ENCODE data around the gene LRRC15.

The LRRC15 gene

DNA sequence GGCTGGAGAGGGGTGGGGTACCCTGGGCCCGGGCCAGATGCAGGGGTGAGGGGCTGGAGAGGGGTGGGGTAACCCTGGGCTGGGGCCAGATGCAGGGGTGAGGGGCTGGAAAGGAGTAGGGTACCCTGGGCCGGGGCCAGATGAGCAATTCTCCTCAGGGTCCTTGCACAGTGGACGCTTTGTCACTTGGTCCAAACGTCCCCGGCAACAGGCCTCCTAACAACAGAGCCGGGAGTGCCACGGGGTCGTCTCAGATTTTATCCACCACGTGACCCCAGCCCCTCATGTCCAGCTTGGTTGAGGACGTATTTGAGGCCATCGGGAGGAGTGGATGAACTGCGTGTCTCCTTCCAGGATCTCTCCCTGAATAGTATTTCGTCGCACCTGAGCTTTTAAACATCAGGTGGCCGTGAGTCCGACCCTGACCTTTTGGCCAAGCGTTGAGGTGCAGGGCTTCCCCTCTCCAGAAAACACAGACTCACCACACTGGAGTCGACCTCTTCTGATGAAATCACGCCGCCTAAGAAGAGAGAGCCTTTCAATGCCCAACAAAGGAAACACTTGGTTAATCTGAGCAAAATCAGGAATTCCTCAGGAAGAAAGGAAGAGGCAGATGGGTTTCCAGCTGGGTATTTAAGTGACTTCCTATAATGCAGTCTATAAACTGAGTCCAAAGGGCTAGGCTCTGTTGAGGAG is 12.8 kb upstream of the LRRC15 start:
- no peak for DNase-seq (ENCODE audit: low spot score in 2 of 2)
- Histone ChIP-seq H3K4me1 (no peaks in the 10 kb centered on the region), H3K27me3 (ENCODE audit: low read depth) (no peaks in the 10 kb centered on the region; the same call in 1 of the 2 replicates), H3K9me3 (no peaks in the 10 kb centered on the region), H3K36me3 (replicated peaks) (no peaks in the 10 kb centered on the region), H3K4me3 (no peak overlapping the region)
- in situ Hi-C loops (cut with MboI; ENCODE audit: low sequenced_read_pairs): no loop called here

DNA sequence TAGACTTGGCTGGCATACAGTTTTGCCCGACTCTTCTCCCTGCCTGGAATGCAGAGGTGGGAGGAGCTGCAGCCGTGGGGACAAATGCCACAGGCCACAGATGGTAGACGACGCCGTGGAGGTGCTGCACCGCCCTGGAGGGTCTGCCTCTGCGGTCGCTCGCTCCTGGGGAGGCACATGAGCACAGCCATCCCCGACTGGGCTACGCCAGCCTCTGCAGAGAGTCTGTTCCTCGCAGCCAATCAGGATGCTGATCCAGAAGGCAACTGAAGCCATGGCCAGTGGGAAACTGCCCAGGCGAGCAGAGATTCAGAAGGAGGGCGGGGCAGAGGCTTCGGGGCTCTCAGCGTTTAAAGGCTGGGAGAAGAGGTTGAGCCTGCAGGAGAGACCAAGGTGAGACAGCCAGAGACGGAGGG is 11.9 kb upstream of the LRRC15 start:
- no peaks in the 10 kb centered on the region for H3K36me3 ChIP-seq (replicated peaks)
- H3K4me3 ChIP-seq: no peak overlapping the region
- in situ Hi-C loops (cut with MboI; ENCODE audit: low sequenced_read_pairs): no loop called here
- H3K27me3 ChIP-seq (ENCODE audit: low read depth): no peaks in the 10 kb centered on the region; the same call in 1 of the 2 replicates
- H3K4me1 ChIP-seq: no peaks in the 10 kb centered on the region
- no peaks in the 10 kb centered on the region for H3K9me3 ChIP-seq
- no peak for DNase-seq (ENCODE audit: low spot score in 2 of 2)

DNA sequence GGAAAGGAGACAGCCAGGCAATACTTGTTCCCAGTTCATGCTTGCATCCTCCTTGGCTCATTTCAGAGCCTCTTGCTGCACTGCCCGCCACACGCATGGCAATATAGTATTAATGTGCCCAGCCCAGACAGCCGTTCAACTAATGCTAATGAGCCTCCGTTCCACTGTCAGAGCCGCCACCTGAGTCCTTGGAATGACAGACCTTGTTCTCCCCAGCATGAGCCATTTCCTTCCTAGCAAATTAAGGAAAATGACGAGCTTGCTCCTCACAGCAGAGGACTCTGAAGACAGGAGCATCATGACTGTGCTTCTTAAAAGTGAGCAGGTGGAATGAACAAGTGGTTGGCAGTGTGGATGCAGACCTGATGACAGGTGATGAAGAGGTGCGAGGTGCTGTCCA is 10.8 kb upstream of the LRRC15 start:
- no peaks in the 10 kb centered on the region for H3K36me3 ChIP-seq (replicated peaks)
- H3K4me1 ChIP-seq: no peaks in the 10 kb centered on the region
- in situ Hi-C loops (cut with MboI; ENCODE audit: low sequenced_read_pairs): no loop called here
- H3K27me3 ChIP-seq (ENCODE audit: low read depth): no peaks in the 10 kb centered on the region; the same call in 1 of the 2 replicates
- H3K9me3 ChIP-seq: no peaks in the 10 kb centered on the region
- H3K4me3 ChIP-seq: no peak overlapping the region
- DNase-seq (ENCODE audit: low spot score in 2 of 2): no peak

DNA sequence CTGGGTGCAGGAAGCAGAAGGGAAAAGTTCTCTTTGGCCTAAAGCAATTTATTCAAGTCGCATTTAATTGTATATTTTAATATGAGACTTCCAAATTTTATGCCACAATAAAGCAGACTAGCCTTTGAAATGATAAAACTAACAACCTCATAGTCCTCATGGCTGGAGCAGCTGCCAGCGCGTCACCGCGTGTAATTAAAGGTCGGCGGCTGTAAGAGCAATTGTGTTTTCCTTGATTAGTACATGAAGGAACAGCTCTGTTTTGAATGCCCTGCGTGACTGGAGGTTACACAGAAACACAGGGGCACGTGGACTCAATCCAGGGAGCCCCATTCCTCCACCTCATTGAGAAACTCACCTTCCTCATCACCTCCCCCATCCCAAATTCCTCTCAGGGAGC is 10.1 kb upstream of the LRRC15 start:
- DNase-seq (ENCODE audit: low spot score in 2 of 2): no peak
- H3K4me1 ChIP-seq: no peaks in the 10 kb centered on the region
- H3K36me3 ChIP-seq (replicated peaks): no peaks in the 10 kb centered on the region
- H3K4me3 ChIP-seq: no peak overlapping the region
- in situ Hi-C loops (cut with MboI; ENCODE audit: low sequenced_read_pairs): no loop called here
- H3K27me3 ChIP-seq (ENCODE audit: low read depth): no peaks in the 10 kb centered on the region; the same call in 1 of the 2 replicates
- no peaks in the 10 kb centered on the region for H3K9me3 ChIP-seq

DNA sequence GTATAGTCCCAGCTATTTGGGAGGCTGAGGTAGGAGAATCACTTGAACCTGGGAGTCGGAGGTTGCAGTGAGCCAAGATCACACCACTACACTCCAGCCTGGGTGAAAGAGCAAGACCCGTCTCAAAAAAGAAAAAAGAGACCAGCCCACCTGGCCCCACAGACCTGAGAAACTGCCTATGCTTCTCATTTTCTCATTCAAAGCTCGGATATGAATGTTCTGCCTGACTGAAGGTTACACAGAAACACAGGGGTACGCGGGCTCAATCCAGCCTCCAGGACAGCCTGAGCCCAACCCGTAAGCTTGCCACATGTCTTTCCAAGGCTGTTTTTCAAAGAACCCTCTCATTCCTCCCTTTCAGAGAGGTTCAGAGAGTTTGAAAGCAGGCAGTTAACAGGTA is 9.7 kb upstream of the LRRC15 start:
- Histone ChIP-seq H3K4me3 (no peak overlapping the region), H3K36me3 (replicated peaks) (no peaks in the 10 kb centered on the region), H3K9me3 (no peaks in the 10 kb centered on the region), H3K4me1 (no peaks in the 10 kb centered on the region), H3K27me3 (ENCODE audit: low read depth) (no peaks in the 10 kb centered on the region; the same call in 1 of the 2 replicates)
- in situ Hi-C loops (cut with MboI; ENCODE audit: low sequenced_read_pairs): no loop called here
- no peak for DNase-seq (ENCODE audit: low spot score in 2 of 2)

DNA sequence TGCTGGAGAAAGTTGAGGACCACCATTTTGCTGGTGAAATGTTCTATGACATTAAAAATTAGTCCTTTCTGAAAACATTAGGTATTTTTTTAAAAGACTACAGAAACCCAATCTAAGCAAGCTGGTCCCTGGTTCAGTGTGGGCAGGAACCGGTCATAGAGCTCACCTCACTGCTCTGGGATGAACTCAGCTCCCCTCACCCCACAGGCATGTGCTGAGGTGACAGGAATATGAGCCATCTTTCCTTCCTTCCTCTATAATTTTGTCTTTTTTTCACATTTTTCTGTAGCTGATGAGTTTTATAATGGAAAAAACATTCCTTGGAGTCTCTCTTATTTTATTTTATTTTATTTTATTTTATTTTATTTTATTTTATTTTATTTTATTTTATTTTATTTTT is 8.2 kb upstream of the LRRC15 start:
- no peaks in the 10 kb centered on the region for H3K9me3 ChIP-seq
- H3K36me3 ChIP-seq (replicated peaks): no peaks in the 10 kb centered on the region
- in situ Hi-C loops (cut with MboI; ENCODE audit: low sequenced_read_pairs): no loop called here
- no peaks in the 10 kb centered on the region for H3K4me1 ChIP-seq
- no peak for DNase-seq (ENCODE audit: low spot score in 2 of 2)
- H3K4me3 ChIP-seq: no peak overlapping the region
- no peaks in the 10 kb centered on the region; the same call in 1 of the 2 replicates for H3K27me3 ChIP-seq (ENCODE audit: low read depth)

DNA sequence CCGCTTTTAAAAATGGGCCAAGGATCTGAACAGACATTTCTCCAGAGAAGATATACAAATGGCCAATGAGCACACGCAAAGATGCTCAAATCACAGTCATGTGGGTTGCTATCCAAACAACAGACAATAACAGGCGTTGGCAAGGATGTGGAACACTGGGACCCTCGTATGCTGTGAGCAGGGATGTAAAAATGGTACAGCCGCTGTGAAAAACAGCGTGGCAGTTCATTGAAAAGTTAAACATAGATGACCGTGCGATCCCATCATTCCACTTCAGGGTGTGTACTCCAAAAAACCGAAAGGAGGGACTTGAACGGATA is 6.7 kb upstream of the LRRC15 start:
- Histone ChIP-seq H3K9me3 (no peaks in the 10 kb centered on the region), H3K27me3 (ENCODE audit: low read depth) (no peaks in the 10 kb centered on the region; the same call in 1 of the 2 replicates), H3K4me3 (no peak overlapping the region), H3K36me3 (replicated peaks) (no peaks in the 10 kb centered on the region), H3K4me1 (no peaks in the 10 kb centered on the region)
- in situ Hi-C loops (cut with MboI; ENCODE audit: low sequenced_read_pairs): no loop called here
- no peak for DNase-seq (ENCODE audit: low spot score in 2 of 2)

DNA sequence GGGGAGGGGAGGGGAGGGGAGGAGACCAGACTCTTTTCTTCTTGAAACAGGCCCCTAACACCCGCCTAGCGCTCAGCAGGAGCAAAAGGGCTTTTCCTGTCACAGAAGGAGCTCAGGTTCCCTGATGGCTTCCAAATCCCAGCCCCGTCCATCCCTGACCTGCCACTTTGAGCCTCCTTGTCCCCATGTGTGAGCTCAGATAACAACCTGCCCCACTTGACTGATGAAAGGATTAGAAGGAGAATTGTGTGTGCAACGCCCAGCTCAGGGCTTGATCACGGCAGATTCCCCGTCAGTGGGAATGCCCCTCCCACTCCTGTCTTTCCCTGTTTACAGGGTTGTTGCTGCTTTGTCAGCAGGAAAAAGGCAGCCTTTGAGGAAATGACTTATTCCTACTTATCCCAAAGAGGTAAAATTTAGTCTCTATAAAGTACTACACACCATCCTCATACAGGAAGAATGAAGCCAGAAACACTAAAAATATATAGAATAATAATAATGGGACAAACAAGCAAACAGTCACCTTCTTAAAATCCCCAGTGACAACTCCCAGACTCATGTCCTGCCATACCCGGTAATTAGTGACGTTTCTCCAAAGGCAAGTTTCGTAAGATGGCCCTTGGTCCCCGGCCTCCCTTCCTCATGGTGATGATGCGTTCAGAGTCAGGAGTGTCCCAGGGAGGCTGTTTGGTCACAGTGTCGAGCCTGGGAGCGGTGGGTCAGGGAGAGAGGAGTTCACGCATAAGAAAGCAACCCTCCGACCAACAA is 6.1 kb upstream of the LRRC15 start:
- Histone ChIP-seq H3K27me3 (ENCODE audit: low read depth) (no peaks in the 10 kb centered on the region; the same call in 1 of the 2 replicates), H3K4me3 (no peak overlapping the region), H3K36me3 (replicated peaks) (no peaks in the 10 kb centered on the region), H3K4me1 (no peaks in the 10 kb centered on the region), H3K9me3 (no peaks in the 10 kb centered on the region)
- DNase-seq (ENCODE audit: low spot score in 2 of 2): no peak
- in situ Hi-C loops (cut with MboI; ENCODE audit: low sequenced_read_pairs): no loop called here

DNA sequence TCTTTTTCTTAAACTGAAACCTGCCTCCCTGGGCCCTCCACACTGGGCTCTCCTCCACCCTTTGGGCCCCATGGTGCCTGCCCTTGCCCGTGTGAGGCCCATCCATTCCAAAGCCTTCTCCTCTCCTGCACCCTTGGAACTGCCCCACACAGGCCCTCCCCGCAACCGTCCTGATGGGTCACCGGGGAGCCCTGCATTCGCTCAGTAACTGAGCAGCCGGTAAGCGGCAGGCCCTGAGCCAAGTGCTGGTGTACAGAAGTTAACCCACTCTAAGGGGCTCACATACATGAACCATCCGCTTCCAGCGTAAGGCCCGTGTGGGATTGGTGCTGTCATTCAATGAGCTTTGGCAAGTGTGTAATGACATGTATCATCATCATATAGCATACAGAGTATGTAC is 5.4 kb upstream of the LRRC15 start:
- in situ Hi-C loops (cut with MboI; ENCODE audit: low sequenced_read_pairs): no loop called here
- Histone ChIP-seq H3K27me3 (ENCODE audit: low read depth) (peaks cover under 1% of the 10 kb centered on the region), H3K36me3 (replicated peaks) (no peaks in the 10 kb centered on the region), H3K4me3 (no peak overlapping the region), H3K4me1 (no peaks in the 10 kb centered on the region), H3K9me3 (no peaks in the 10 kb centered on the region)
- DNase-seq (ENCODE audit: low spot score in 2 of 2): no peak

DNA sequence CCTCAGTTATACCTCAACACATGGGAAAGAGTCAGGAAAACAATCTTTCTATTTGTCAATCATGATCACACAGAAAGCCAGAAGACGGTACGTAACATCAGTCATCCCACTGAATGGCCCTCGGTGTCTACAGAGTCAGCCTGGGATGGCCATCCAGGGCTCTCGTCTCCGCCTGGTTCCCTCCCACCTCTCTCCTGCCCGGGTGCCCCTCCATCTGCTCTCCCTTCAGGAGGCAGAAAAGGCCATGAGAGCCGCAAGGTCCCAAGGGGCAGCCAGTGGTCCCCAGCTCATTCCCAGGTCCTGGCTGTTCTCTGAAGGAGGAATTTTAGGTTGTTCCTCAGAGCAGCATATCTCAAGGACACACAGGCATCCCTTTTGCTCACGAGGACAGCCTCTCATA is 4.4 kb upstream of the LRRC15 start:
- DNase-seq (ENCODE audit: low spot score in 2 of 2): no peak
- Histone ChIP-seq H3K4me3 (no peak overlapping the region), H3K4me1 (no peaks in the 10 kb centered on the region), H3K36me3 (replicated peaks) (no peaks in the 10 kb centered on the region), H3K27me3 (ENCODE audit: low read depth) (peaks cover 11% of the 10 kb centered on the region), H3K9me3 (no peaks in the 10 kb centered on the region)
- in situ Hi-C loops (cut with MboI; ENCODE audit: low sequenced_read_pairs): no loop called here

DNA sequence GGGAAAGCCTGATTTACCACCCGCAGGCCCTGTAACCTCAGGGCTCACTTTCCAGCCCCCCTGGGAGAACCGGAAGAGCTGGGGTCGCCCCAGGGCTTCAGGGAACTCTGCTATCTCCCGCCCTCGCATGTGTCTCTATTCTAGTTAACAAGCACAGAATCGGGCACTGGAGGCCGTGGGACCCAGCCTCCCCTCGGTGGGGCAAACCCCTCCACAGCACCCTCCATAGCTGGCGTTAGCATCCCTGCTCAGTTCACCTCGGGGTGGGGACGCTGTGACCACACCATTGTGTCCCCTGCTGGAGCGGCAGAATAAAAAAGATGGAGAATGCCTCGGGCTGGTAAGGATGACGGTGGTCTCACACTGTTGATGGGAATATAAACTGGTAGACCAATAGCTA is 3.5 kb upstream of the LRRC15 start:
- in situ Hi-C loops (cut with MboI; ENCODE audit: low sequenced_read_pairs): no loop called here
- H3K27me3 ChIP-seq (ENCODE audit: low read depth): peaks cover 11% of the 10 kb centered on the region
- no peak for DNase-seq (ENCODE audit: low spot score in 2 of 2)
- H3K4me1 ChIP-seq: no peaks in the 10 kb centered on the region
- no peaks in the 10 kb centered on the region for H3K36me3 ChIP-seq (replicated peaks)
- no peaks in the 10 kb centered on the region for H3K9me3 ChIP-seq
- H3K4me3 ChIP-seq: no peak overlapping the region

DNA sequence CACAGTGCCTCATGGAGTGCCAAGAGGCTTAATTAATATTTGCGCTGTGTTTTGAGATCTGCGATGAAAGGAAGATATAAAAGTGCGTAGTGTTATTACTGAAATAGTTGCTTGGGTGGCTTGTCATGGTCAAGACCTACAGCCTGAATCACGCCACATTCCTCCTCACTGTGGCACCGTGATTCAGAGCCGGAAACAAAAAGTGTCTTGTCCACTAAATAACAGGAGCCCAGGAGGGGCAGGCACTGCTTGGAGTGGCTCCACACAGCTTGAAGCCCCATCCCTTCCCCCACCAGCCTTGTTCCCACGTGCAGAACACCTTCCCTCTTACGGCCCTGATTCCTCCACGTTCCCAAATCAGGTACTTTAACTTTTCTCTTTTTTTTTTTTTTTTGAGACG is 1.2 kb upstream of the LRRC15 start:
- in situ Hi-C loops (cut with MboI; ENCODE audit: low sequenced_read_pairs): no loop called here
- H3K27me3 ChIP-seq (ENCODE audit: low read depth): peaks cover 11% of the 10 kb centered on the region
- no peaks in the 10 kb centered on the region for H3K36me3 ChIP-seq (replicated peaks)
- H3K4me1 ChIP-seq: no peaks in the 10 kb centered on the region
- no peak overlapping the region for H3K4me3 ChIP-seq
- DNase-seq (ENCODE audit: low spot score in 2 of 2): no peak
- no peaks in the 10 kb centered on the region for H3K9me3 ChIP-seq

DNA sequence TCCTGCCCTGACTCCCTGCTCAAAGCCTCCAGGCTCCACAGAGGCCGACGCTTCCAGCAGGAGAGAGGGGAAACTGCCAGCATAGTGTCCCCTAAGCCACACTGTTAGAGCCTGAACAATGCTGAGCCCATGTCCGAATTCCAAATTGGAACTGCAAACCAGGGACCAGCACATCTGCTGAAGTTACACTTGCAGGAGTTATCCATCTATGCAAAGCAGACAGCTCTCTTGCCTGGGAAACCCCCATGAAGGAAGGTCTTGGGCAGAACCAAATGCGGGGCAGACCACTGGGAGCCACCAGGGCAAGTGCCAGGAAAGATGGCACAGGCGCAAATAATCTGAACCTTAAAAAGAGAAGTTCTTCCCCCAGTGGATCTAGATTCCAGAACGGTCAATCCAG is 625 bp downstream of the LRRC15 start:
- H3K4me1 ChIP-seq: no peaks in the 10 kb centered on the region
- in situ Hi-C loops (cut with MboI; ENCODE audit: low sequenced_read_pairs): no loop called here
- DNase-seq (ENCODE audit: low spot score in 2 of 2): no peak
- H3K27me3 ChIP-seq (ENCODE audit: low read depth): peaks cover 11% of the 10 kb centered on the region
- no peaks in the 10 kb centered on the region for H3K36me3 ChIP-seq (replicated peaks)
- no peaks in the 10 kb centered on the region for H3K9me3 ChIP-seq
- H3K4me3 ChIP-seq: no peak overlapping the region

DNA sequence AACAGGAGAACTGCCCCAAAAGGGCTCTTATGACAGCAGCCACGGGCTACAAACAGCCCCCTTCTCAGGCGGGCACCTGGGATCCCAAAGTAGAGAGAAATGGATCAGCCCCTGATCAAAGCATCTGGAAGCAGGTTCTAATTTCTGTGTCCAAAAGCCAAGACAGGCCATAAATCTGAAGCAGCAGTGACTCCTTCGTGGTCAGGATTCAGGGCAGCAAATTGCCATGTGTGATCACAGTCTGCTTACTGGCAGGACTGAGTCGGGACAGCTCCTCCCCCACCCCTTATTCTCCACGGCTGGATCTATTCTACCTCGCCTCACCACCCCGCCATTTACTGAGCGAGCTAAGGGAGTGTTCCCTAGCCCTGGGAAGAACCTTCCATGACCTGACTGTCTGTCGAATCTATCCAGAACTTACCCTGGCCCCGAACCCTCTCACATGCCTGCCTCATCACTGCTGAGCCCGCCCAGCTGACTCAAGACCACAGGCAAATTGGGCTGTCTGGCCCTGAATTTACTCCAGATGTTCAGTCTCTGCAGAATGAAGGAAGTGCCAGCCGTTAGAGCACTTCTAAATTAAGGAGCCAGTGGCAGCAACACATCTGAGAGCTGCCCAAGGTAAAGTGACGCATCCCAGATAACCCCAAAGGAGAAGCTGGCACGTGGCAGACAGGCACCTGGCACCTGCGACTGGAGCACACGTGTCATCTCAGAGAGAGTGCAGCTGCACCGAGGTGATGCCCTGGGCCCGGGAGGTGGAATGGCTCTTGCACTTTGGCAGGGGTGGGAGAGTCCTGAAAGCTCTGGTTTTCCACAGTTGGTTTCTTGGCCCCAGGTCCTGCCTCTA is 1.3 kb downstream of the LRRC15 start:
- no peak for DNase-seq (ENCODE audit: low spot score in 2 of 2)
- Histone ChIP-seq H3K36me3 (replicated peaks) (no peaks in the 10 kb centered on the region), H3K4me3 (no peak overlapping the region), H3K4me1 (no peaks in the 10 kb centered on the region), H3K9me3 (no peaks in the 10 kb centered on the region), H3K27me3 (ENCODE audit: low read depth) (peaks cover 11% of the 10 kb centered on the region)
- in situ Hi-C loops (cut with MboI; ENCODE audit: low sequenced_read_pairs): no loop called here

Data from HAP-1 (cell line).